ENCODE results near the gene TNNT2. TPM values are rescaled to one million over a fixed set of nuclear protein-coding genes. Genes with fewer than 3 reads are reported as not detected.

Gene TNNT2
- total RNA-seq, 4 donors from 2014 or later = 2.0 to 2.4 (median 2.1) TPM; not detected in 1

DNA sequence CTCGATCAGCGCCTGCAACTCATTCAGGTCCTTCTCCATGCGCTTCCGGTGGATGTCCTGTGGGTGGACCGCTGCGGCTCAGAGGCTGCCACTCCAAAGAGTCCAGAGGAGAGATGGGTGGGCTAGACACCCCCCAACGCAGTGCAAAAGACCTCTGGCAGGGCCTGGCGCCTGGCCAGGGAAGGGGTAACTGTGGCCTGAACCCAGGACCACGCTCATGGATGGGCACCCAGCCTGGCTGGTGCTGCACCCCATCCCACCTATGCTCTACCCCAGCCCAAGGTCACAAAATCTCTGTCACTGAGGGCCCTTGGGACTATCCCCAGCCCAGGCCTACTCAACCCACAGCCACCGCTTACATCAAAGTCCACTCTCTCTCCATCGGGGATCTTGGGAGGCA, 12.2 kb downstream of the TNNT2 start:
- TF ChIP-seq CTCF (IDR thresholded peaks at IDR 0.05) = no peak
- no peak for ATAC-seq (ENCODE audit: low FRiP score)
- DNase-seq (ENCODE audit: low spot score) = no peak

GRCh38 chr1:201364808-201365105, 12.7 kb downstream of the TNNT2 start:
- no peak for DNase-seq (ENCODE audit: low spot score)
- no peak for ATAC-seq (ENCODE audit: low FRiP score)
- TF ChIP-seq CTCF (IDR thresholded peaks at IDR 0.05) = no peak

DNA sequence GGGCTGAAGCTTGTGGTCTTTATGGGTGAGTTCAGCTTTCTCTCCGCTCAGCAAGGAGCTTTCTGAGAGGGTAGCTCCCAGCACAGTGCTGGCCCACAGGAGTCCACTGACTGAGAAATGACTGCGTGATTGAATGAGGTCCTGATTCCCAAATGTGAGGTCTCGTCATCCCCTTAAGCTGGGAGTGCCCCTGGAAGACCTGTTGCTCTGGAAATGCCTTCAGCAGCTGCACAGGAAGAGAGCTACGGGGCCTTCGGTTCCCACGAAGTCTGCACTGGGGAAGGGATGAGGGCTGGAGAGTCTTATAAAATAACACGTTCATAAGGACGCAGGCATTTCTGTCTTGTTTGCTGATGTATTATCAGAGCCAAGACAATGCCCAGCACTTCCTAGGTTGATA, 14.0 kb downstream of the TNNT2 start:
- ATAC-seq (ENCODE audit: low FRiP score) (no peak), DNase-seq (ENCODE audit: low spot score) (no peak)
- no peak for TF ChIP-seq CTCF (IDR thresholded peaks at IDR 0.05)

DNA sequence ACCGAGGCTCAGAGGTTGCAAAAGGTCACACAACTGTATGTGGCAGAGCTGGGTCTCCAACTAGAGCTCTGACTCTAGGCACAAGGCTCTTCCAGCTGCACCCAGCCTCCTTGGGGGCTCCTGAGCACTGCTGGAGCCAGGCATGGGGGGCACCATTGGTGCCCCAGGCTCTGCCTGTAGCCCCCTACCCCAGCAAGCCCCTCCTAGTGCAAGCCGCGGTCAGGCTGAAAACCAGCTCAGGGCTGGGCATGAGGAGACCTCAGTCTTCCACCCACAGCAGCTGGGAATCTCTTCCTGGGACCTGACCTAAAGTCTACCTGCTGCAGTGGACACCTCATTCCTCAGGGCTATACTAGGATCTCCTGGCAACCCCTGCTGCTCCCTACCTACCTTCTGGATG, 14.6 kb downstream of the TNNT2 start:
- DNase-seq (ENCODE audit: low spot score) (no peak), ATAC-seq (ENCODE audit: low FRiP score) (no peak)
- TF ChIP-seq CTCF (IDR thresholded peaks at IDR 0.05) = no peak

DNA sequence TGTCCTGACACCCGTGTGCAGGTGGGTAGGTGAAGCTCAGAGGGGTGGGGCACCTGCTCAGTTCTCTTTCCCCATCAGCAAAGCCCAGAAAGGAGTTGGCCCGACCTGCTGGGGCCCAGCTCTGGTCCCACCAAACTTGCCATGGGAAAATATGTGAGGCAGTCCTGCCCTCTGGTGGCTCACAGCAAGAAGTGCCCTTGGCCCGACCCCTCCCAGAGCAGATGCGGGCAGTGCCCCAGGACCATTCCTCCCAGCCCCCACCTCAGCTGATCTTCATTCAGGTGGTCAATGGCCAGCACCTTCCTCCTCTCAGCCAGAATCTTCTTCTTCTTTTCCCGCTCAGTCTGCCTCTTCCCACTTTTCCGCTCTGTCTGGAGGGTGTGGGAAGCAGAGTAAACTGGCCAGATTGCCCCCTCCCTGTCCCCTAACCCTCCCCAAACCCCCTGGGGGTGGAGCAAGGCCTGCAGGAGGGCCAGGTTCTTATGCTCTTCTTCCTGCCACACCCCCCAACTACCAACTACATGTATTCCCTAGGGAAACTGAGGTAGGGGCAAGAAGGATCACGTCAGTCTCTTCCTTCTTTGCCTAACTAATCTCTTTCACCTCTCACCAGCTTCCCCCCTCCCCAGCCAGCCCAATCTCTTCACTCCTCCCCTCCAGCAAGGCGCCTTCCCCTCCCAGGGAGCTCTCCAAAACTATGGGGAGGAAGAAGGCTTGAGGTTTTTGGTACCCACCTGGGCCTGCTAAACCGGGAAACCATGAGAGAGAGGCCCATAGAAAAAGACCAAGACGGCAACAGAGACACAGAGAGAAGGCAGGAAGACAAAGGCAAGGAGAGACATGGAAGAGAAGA, 15.6 kb downstream of the TNNT2 start:
- peak in 1 of 3 donors; percentile 71 for TF ChIP-seq CTCF (IDR thresholded peaks at IDR 0.05)
- DNase-seq (ENCODE audit: low spot score) (no peak), ATAC-seq (ENCODE audit: low FRiP score) (peak; percentile 50)

GRCh38 chr1:201360901-201361651, 16.4 kb downstream of the TNNT2 start:
- no peak for ATAC-seq (ENCODE audit: low FRiP score)
- TF ChIP-seq CTCF (IDR thresholded peaks at IDR 0.05) = no peak
- DNase-seq (ENCODE audit: low spot score) = no peak

GRCh38 chr1:201360486-201360885, 17.0 kb downstream of the TNNT2 start:
- TF ChIP-seq CTCF (IDR thresholded peaks at IDR 0.05) = no peak
- ATAC-seq (ENCODE audit: low FRiP score) = no peak
- no peak for DNase-seq (ENCODE audit: low spot score)
